ENCODE results near the gene COG8.

COG8 gene

DNA sequence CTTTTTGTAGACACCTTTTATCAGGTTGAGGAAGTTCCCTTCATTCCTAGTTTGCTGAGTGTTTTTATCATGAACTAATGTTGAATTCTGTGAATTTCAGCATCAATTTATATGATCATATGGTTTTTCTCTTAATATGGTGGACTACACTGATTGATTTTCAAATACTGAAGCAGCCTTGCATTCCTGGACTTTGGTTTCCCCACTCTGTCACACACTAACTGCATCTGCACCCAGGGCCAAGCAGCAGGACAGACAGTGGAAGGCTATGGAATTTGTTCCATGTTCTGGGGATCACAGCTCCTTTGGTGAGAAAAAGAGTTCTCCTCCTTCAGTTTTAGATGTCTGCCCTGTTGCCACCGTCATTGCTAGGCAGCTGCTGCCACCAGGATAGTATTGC is 38.7 kb upstream of the COG8 start:
- no peak overlapping the region for H3K4me3 ChIP-seq (ENCODE audit: low read depth, low read length)
- TF ChIP-seq, protein P1, sequence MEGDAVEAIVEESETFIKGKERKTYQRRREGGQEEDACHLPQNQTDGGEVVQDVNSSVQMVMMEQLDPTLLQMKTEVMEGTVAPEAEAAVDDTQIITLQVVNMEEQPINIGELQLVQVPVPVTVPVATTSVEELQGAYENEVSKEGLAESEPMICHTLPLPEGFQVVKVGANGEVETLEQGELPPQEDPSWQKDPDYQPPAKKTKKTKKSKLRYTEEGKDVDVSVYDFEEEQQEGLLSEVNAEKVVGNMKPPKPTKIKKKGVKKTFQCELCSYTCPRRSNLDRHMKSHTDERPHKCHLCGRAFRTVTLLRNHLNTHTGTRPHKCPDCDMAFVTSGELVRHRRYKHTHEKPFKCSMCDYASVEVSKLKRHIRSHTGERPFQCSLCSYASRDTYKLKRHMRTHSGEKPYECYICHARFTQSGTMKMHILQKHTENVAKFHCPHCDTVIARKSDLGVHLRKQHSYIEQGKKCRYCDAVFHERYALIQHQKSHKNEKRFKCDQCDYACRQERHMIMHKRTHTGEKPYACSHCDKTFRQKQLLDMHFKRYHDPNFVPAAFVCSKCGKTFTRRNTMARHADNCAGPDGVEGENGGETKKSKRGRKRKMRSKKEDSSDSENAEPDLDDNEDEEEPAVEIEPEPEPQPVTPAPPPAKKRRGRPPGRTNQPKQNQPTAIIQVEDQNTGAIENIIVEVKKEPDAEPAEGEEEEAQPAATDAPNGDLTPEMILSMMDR (IDR thresholded peaks at IDR 0.05; ENCODE audit: control insufficient read depth, extremely low read depth, insufficient read depth): no peak
- DNase-seq (ENCODE audit: low read depth): no peak

GRCh38 chr16:69376393-69377059 is 37.2 kb upstream of the COG8 start:
- no peak for DNase-seq (ENCODE audit: low read depth)
- H3K4me3 ChIP-seq (ENCODE audit: low read depth, low read length): no peak overlapping the region
- TF ChIP-seq, protein P1 (IDR thresholded peaks at IDR 0.05; ENCODE audit: control insufficient read depth, extremely low read depth, insufficient read depth): no peak

DNA sequence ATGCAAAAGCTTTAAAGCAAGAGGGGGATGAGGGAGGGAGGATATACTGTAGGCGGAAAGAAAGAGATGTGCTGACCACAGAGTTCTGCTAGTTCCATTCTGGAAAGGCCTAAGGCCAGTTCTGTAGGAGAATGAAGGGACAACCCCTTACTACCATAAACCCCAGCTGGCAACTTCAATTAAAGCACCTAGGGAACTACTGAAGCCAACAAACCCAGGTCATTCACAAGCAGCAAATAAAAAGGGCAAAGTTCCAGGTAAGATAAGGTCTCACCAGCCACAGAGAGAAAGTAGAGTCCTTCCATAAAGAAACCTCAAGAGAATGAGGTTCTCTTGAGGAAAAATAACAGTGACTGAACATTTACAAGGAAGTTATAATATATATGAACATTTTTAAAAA is 33.7 kb upstream of the COG8 start:
- TF ChIP-seq, protein P1 (IDR thresholded peaks at IDR 0.05; ENCODE audit: control insufficient read depth, extremely low read depth, insufficient read depth): no peak
- no peak for DNase-seq (ENCODE audit: low read depth)
- no peak overlapping the region for H3K4me3 ChIP-seq (ENCODE audit: low read depth, low read length)

DNA sequence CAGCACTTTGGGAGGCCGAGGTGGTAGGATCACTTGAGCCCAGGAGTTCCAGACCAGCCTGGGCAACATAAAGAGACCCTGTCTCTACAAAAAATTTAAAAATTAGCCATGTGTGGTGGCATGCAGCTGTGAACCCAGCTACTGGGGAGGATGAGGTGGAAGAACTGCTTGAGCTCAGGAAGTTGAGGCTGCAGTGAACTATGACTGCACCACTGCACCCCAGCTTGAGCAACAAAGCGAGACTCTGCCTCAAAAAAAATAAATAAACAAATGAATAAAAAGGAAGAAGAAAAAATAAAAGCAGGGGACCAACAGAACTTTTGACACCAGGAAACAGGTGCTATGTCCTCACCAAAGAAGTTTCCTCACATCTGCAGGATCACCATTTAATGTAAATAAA is 32.2 kb upstream of the COG8 start:
- no peak overlapping the region for H3K4me3 ChIP-seq (ENCODE audit: low read depth, low read length)
- TF ChIP-seq, protein P1 (IDR thresholded peaks at IDR 0.05; ENCODE audit: control insufficient read depth, extremely low read depth, insufficient read depth): no peak
- DNase-seq (ENCODE audit: low read depth): no peak

- TF ChIP-seq, protein P1 (IDR thresholded peaks at IDR 0.05; ENCODE audit: control insufficient read depth, extremely low read depth, insufficient read depth): no peak
- no peak overlapping the region for H3K4me3 ChIP-seq (ENCODE audit: low read depth, low read length)
- no peak for DNase-seq (ENCODE audit: low read depth)
Measured at GRCh38 chr16:69368866-69369265, 29.5 kb upstream of the COG8 start.

DNA sequence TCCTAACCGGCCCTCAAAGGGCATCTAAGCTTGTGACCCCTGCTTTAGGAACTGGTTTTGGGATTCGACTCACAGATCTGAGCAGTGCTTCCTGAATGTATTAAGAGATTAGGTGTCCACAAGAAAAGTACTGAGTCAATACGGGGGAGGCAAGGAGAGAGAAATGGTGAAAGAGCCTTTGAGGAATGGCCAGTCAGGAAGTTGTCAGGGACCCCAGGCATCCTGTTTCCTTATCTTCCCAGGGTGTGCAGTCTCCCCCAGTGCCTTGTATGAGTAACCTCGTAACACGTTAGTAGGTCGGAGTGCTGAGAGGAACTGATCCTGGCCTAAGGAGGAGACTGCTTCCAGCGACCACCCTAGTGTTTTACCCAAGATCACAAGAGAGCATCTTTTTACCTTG is 28.6 kb upstream of the COG8 start:
- TF ChIP-seq, protein P1 (IDR thresholded peaks at IDR 0.05; ENCODE audit: control insufficient read depth, extremely low read depth, insufficient read depth): no peak
- no peak for DNase-seq (ENCODE audit: low read depth)
- no peak overlapping the region for H3K4me3 ChIP-seq (ENCODE audit: low read depth, low read length)

GRCh38 chr16:69366431-69366830 is 27.1 kb upstream of the COG8 start:
- H3K4me3 ChIP-seq (ENCODE audit: low read depth, low read length): no peak overlapping the region
- TF ChIP-seq, protein P1 (IDR thresholded peaks at IDR 0.05; ENCODE audit: control insufficient read depth, extremely low read depth, insufficient read depth): no peak

More at GRCh38 chr16:69366431-69366830, 27.1 kb upstream of the COG8 start:
- DNase-seq (ENCODE audit: low read depth): no peak
